NB4 (cell line): Measurements from ENCODE around the gene JAML.

ENCODE experiments used
- MAX ChIP-seq: IDR thresholded peaks from 2 replicates; pipeline ENCODE4 v1.6.1; 2011; ENCODE audit warnings: low read depth, low read length
- MYC ChIP-seq: IDR thresholded peaks from 2 replicates; pipeline ENCODE4 v1.6.1; 2011; ENCODE audit warnings: low read depth, low read length
- POLR2A ChIP-seq: IDR thresholded peaks from 2 replicates; pipeline ENCODE4 v1.6.1; 2011; ENCODE audit warnings: mild to moderate bottlenecking; ENCODE audit not compliant: insufficient read length; ENCODE audit errors: extremely low read depth
- TF ChIP-seq, protein P1 (sequence below): IDR thresholded peaks from one replicate; pipeline ENCODE4 v1.5.1; 2012; ENCODE audit warnings: low read depth, low read length

- TF ChIP-seq MYC (no peak), POLR2A (no peak), MAX (no peak)
- TF ChIP-seq, protein P1, sequence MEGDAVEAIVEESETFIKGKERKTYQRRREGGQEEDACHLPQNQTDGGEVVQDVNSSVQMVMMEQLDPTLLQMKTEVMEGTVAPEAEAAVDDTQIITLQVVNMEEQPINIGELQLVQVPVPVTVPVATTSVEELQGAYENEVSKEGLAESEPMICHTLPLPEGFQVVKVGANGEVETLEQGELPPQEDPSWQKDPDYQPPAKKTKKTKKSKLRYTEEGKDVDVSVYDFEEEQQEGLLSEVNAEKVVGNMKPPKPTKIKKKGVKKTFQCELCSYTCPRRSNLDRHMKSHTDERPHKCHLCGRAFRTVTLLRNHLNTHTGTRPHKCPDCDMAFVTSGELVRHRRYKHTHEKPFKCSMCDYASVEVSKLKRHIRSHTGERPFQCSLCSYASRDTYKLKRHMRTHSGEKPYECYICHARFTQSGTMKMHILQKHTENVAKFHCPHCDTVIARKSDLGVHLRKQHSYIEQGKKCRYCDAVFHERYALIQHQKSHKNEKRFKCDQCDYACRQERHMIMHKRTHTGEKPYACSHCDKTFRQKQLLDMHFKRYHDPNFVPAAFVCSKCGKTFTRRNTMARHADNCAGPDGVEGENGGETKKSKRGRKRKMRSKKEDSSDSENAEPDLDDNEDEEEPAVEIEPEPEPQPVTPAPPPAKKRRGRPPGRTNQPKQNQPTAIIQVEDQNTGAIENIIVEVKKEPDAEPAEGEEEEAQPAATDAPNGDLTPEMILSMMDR: no peak
Measured at GRCh38 chr11:118170882-118171268, 53.9 kb downstream of the JAML start.
